HepG2 (cell line): ENCODE measurements around the gene STAP2. TPM values are rescaled to one million over a fixed set of nuclear protein-coding genes. Genes with fewer than 3 reads are reported as not detected.
A peak's percentile ranks its signal among the peaks of the same experiment; 100 is the strongest.

Experiments
- FOXK2 ChIP-seq: fragments of 450-650 bp; IDR thresholded peaks from 2 replicates; pipeline ENCODE4 v1.6.1; 2016
- GRHL1 ChIP-seq: sonication (generic); formaldehyde crosslinking; conservative IDR thresholded peaks from 2 replicates; pipeline ENCODE4 v1.8.0; 2022; ENCODE audit warnings: missing genetic modification reagents
- KMT2B ChIP-seq: IDR thresholded peaks from 2 replicates; pipeline ENCODE4 v1.6.1; 2016; ENCODE audit warnings: missing genetic modification reagents, missing compliant biosample characterization
- MAX ChIP-seq: IDR thresholded peaks from 2 replicates; pipeline ENCODE4 v1.6.1; 2012; ENCODE audit warnings: inconsistent platforms
- MLX ChIP-seq: IDR thresholded peaks from 2 replicates; pipeline ENCODE4 v1.6.1; 2016
- PRMT3 ChIP-seq: sonication (generic); formaldehyde crosslinking; IDR thresholded peaks from 2 replicates; pipeline ENCODE4 v1.8.1; 2022; ENCODE audit warnings: low read depth, mild to moderate bottlenecking, moderate library complexity, missing genetic modification reagents, borderline replicate concordance
- RBFOX2 ChIP-seq: fragments of 200-400 bp; formaldehyde crosslinking; IDR thresholded peaks from 2 replicates; pipeline ENCODE4 v1.6.1; 2017; ENCODE audit warnings: low read depth, mild to moderate bottlenecking, low read length
- RFX1 ChIP-seq: fragments of 450-650 bp; IDR thresholded peaks from 2 replicates; pipeline ENCODE4 v1.6.1; 2017
- SIN3B ChIP-seq: fragments of 150-350 bp; IDR thresholded peaks from 2 replicates; pipeline ENCODE4 v1.6.1; 2014; ENCODE audit warnings: low read length
- TARDBP ChIP-seq: sonication (generic); formaldehyde crosslinking; IDR thresholded peaks from 2 replicates; pipeline ENCODE4 v1.8.0; 2022; ENCODE audit warnings: mild to moderate bottlenecking, missing genetic modification reagents
- USF2 ChIP-seq, 2 experiments: sonication (generic) in 1 of 2; formaldehyde crosslinking in 1 of 2; IDR thresholded peaks; 2 replicates each; pipeline versions ENCODE4 v1.5.1 to v1.6.1; 2011 to 2020; ENCODE audit warnings: borderline replicate concordance in 1 of 2, low read depth in 1 of 2, low read length in 1 of 2, mild to moderate bottlenecking in 1 of 2, missing genetic modification reagents in 1 of 2, moderate library complexity in 1 of 2
- ZBED4 ChIP-seq: sonication (generic); formaldehyde crosslinking; IDR thresholded peaks from 2 replicates; pipeline ENCODE4 v1.4.0; 2020; ENCODE audit warnings: missing genetic modification reagents, borderline replicate concordance
- ZFX ChIP-seq: sonication (generic); formaldehyde crosslinking; IDR thresholded peaks from 2 replicates; pipeline ENCODE4 v1.4.0; 2020; ENCODE audit warnings: mild to moderate bottlenecking, low read depth, missing genetic modification reagents, moderate library complexity
- ZNF281 ChIP-seq: sonication (generic); formaldehyde crosslinking; IDR thresholded peaks from 2 replicates; pipeline ENCODE4 v1.4.0; 2020; ENCODE audit warnings: missing genetic modification reagents, borderline replicate concordance
- ZNF354B ChIP-seq: sonication (generic); formaldehyde crosslinking; IDR thresholded peaks from 2 replicates; pipeline ENCODE4 v1.8.0; 2022; ENCODE audit warnings: mild to moderate bottlenecking, missing genetic modification reagents
- ZNF543 ChIP-seq: sonication (generic); formaldehyde crosslinking; IDR thresholded peaks from 2 replicates; pipeline ENCODE4 v1.4.0; 2020; ENCODE audit warnings: mild to moderate bottlenecking, missing genetic modification reagents
- ZNF788 ChIP-seq: sonication (generic); formaldehyde crosslinking; IDR thresholded peaks from 2 replicates; pipeline ENCODE4 v1.5.0; 2020; ENCODE audit warnings: mild to moderate bottlenecking, missing genetic modification reagents, borderline replicate concordance
- polyA plus RNA-seq, 8 experiments: library from polyadenylated mRNA; depleted of rRNA in 3 of 8; stranded (reverse) in 7 of 8; unstranded in 1 of 8; fragments of >200 nt; fragmentation: Illumina TruSeq in 4 of 8; extraction: Trizol in 4 of 8; gene quantifications; 2 replicates each; pipeline versions ENCODE4 v1.2.1 to v1.2.3, GENCODE V29; 2011 to 2016; ENCODE audit warnings: low read depth in 4 of 8, missing spikeins in 1 of 8, mixed read lengths in 1 of 8; ENCODE audit not compliant: insufficient read depth in 1 of 8
- total RNA-seq, 5 experiments: library from RNA; depleted of rRNA; stranded (reverse); fragments of >200 nt; fragmentation: Illumina TruSeq; extraction: Trizol; gene quantifications; 2 replicates each; pipeline ENCODE4 v1.2.3, GENCODE V29; 2016; ENCODE audit warnings: low read depth in 1 of 5

Gene STAP2
- total and polyA plus RNA-seq, 2 of the 13 experiments (the other 11 are each of a cell fraction or from before 2014, with no cell fraction given) = 39.0 to 43.7 TPM

- TF ChIP-seq ZBED4 (CRISPR knock-in tag) (no peak), MAX (no peak; the same call in 1 of the 2 replicates), FOXK2 (no peak), ZNF354B (no peak), GRHL1 (no peak), ZNF281 (CRISPR knock-in tag) (no peak), PRMT3 (CRISPR knock-in tag) (no peak), TARDBP (CRISPR knock-in tag) (peak; percentile 68; the same call in 1 of the 2 replicates), KMT2B (peak; percentile 30; the same call in 1 of the 2 replicates), ZNF543 (CRISPR knock-in tag) (no peak), USF2 (IDR thresholded peaks at IDR 0.05; ENCODE audit: low read depth, low read length) (no peak), USF2 (CRISPR knock-in tag; IDR thresholded peaks at IDR 0.05; ENCODE audit: borderline replicate concordance) (peak; percentile 21; the same call in 1 of the 2 replicates), RBFOX2 (peak; percentile 73), RFX1 (no peak), ZFX (CRISPR knock-in tag) (peak; percentile 84), ZNF788 (CRISPR knock-in tag) (no peak; the same call in 1 of the 2 replicates), SIN3B (no peak), MLX (CRISPR knock-in tag) (peak; percentile 30; the same call in 1 of the 2 replicates)
Observed at GRCh38 chr19:4342615-4343369, 4.2 kb upstream of the STAP2 start (continued).
